ENCODE data around the gene CD4.

The CD4 gene

GRCh38 chr12:6767353-6768319 lies 21.7 kb upstream of the CD4 start:
- H3K27ac ChIP-seq (ENCODE audit: extremely low read depth, low read depth, low read length), result peak overlapping the region; percentile 92
- POLR2A ChIA-PET, result interaction anchor here (0.6 to 3.9 kb wide), 15 partner anchors 10 to 154 kb away, joined by 3 to 79 read pairs (median 6); partner anchors contain the start of genes CDCA3, COPS7A, MLF2 and SPSB2
- TF ChIP-seq GLIS2 (tag by site-specific recombination; IDR thresholded peaks at IDR 0.05) (peak; percentile 60), ZFHX2 (tag by site-specific recombination; conservative IDR thresholded peaks at IDR 0.05) (peak; percentile 92), ZNF600 (tag by site-specific recombination; IDR thresholded peaks at IDR 0.05) (peak; percentile 98), ZBTB17 (tag by site-specific recombination; IDR thresholded peaks at IDR 0.05) (no peak; the same call in 1 of the 2 replicates), ZNF398 (tag by site-specific recombination; IDR thresholded peaks at IDR 0.05) (no peak), ZNF776 (tag by site-specific recombination; IDR thresholded peaks at IDR 0.05; ENCODE audit: borderline replicate concordance) (no peak), ZNF585B (tag by site-specific recombination; IDR thresholded peaks at IDR 0.05) (no peak), REPIN1 (tag by site-specific recombination; IDR thresholded peaks at IDR 0.05; ENCODE audit: low read depth) (0 out of 2 replicates have a peak, but pooled peaks have one; percentile 53), ATF2 (tag by site-specific recombination; IDR thresholded peaks at IDR 0.05; ENCODE audit: low read depth) (no peak), ZNF521 (tag by site-specific recombination; IDR thresholded peaks at IDR 0.05) (no peak), ZBTB8A (tag by site-specific recombination; IDR thresholded peaks at IDR 0.05) (peak; percentile 95), MYNN (tag by site-specific recombination; IDR thresholded peaks at IDR 0.05; ENCODE audit: borderline replicate concordance) (peak; percentile 12; the same call in 1 of the 2 replicates), ZNF677 (tag by site-specific recombination; IDR thresholded peaks at IDR 0.05) (no peak), EGR2 (tag by site-specific recombination; IDR thresholded peaks at IDR 0.05; ENCODE audit: low read depth) (peak; percentile 84), ZNF394 (tag by site-specific recombination; IDR thresholded peaks at IDR 0.05; ENCODE audit: borderline replicate concordance) (peak; percentile 41; the same call in 1 of the 2 replicates), ZNF23 (tag by site-specific recombination; IDR thresholded peaks at IDR 0.05; ENCODE audit: borderline replicate concordance) (no peak), ZNF791 (tag by site-specific recombination; IDR thresholded peaks at IDR 0.05) (peak; percentile 87; the same call in 1 of the 2 replicates), PATZ1 (tag by site-specific recombination; IDR thresholded peaks at IDR 0.05) (peak; percentile 49), ZBTB20 (tag by site-specific recombination; IDR thresholded peaks at IDR 0.05) (peak; percentile 8; the same call in 1 of the 2 replicates), ZBTB6 (tag by site-specific recombination; IDR thresholded peaks at IDR 0.05) (peak; percentile 90), ZNF335 (tag by site-specific recombination; conservative IDR thresholded peaks at IDR 0.05) (peak; percentile 64), ZFP37 (tag by site-specific recombination; IDR thresholded peaks at IDR 0.05) (peak; percentile 26; the same call in 1 of the 2 replicates), ZNF785 (tag by site-specific recombination; IDR thresholded peaks at IDR 0.05) (no peak), ZBTB7A (tag by site-specific recombination; IDR thresholded peaks at IDR 0.05; ENCODE audit: low read depth) (0 out of 2 replicates have a peak, but pooled peaks have one; percentile 32), ZNF366 (tag by site-specific recombination; conservative IDR thresholded peaks at IDR 0.05) (0 out of 2 replicates have a peak, but pooled peaks have one; percentile 27), ZNF202 (tag by site-specific recombination; IDR thresholded peaks at IDR 0.05; ENCODE audit: borderline replicate concordance) (no peak), ZNF658 (tag by site-specific recombination; IDR thresholded peaks at IDR 0.05) (no peak), GLIS1 (tag by site-specific recombination; IDR thresholded peaks at IDR 0.05) (peak; percentile 65; the same call in 1 of the 2 replicates)

More at GRCh38 chr12:6767353-6768319, 21.7 kb upstream of the CD4 start:
- Histone ChIP-seq H3K9me3 (ENCODE audit: control insufficient read depth, insufficient read depth, low read depth, low read length) (no peaks in the 10 kb centered on the region), H3K4me3 (ENCODE audit: low read depth, low read length) (peak overlapping the region; percentile 77), H3K4me1 (ENCODE audit: control insufficient read depth, insufficient read depth, low read length) (peaks cover 34% of the 10 kb centered on the region), H3K36me3 (ENCODE audit: control insufficient read depth in 2 of 2, insufficient read depth in 1 of 2, low read length in 2 of 2) (peaks cover 11 to 26% of the 10 kb centered on the region in 2 experiments; a peak in 2 of 3 replicates)
- CTCF ChIA-PET, result interaction anchor here (0.6 to 7.8 kb wide), 16 partner anchors 8 to 1166 kb away, joined by 3 to 140 read pairs (median 4); partner anchors contain the start of genes COPS7A, MLF2, P3H3 and USP5
